Esophagus squamous epithelium (tissue), 5 donors: ENCODE measurements around the gene FAM83E. TPM values are rescaled to one million over a fixed set of nuclear protein-coding genes. Genes with fewer than 3 reads are reported as not detected.
"Not testable (repeated sequence)": the region's sequence is repeated elsewhere in the genome, so short reads cannot be mapped to it uniquely, and the experiment has no call there.

ENCODE experiments used
- DNase-seq: peaks from one replicate; lab custom pipeline; 2025; lab: John Stamatoyannopoulos, UW
- H3K27ac ChIP-seq, 4 donors: fragments of 200-600 bp; sonication (generic); one replicate each; pipeline ENCODE4 v1.5.1; 2016 to 2019; ENCODE audit warnings: mild to moderate bottlenecking in 1 of 4
- H3K27me3 ChIP-seq, 4 donors: fragments of 200-600 bp; sonication (generic); 1 replicate in 3 of 4; 2 replicates in 1 of 4; pipeline versions ENCODE4 v1.5.1 to v1.6.0; 2017 to 2021; ENCODE audit warnings: antibody characterized with exemption in 1 of 4
- H3K36me3 ChIP-seq, 3 donors: fragments of 200-600 bp; sonication (generic); one replicate each; pipeline ENCODE4 v1.5.1; 2016 to 2019
- H3K4me1 ChIP-seq, 3 donors: fragments of 200-600 bp; sonication (generic); one replicate each; pipeline ENCODE4 v1.5.1; 2017 to 2019
- H3K4me3 ChIP-seq, 4 donors: fragments of 200-600 bp; sonication (generic); 1 replicate in 3 of 4; 2 replicates in 1 of 4; pipeline ENCODE4 v1.5.1; 2016 to 2019; ENCODE audit warnings: mild to moderate bottlenecking in 2 of 4, moderate library complexity in 1 of 4
- H3K9me3 ChIP-seq, 3 donors: fragments of 200-600 bp; sonication (generic); one replicate each; pipeline ENCODE4 v1.5.1; 2016 to 2019
- CTCF ChIP-seq, 6 experiments: fragments of 450-650 bp in 4 of 6; fragments of 200-600 bp in 2 of 6; sonication (generic) in 2 of 6; IDR thresholded peaks; one replicate each; pipeline ENCODE4 v1.5.1; 2016 to 2019; ENCODE audit warnings: antibody characterized with exemption in 6 of 6, mild to moderate bottlenecking in 4 of 6, moderate library complexity in 4 of 6
- POLR2A ChIP-seq, 4 donors: fragments of 450-650 bp; IDR thresholded peaks; one replicate each; pipeline ENCODE4 v1.6.1; 2017; ENCODE audit warnings: antibody characterized with exemption in 4 of 4, mild to moderate bottlenecking in 4 of 4, moderate library complexity in 3 of 4
- WGBS, 2 donors: methylation state at CpG; one replicate each; pipeline ENCODE4 v1.1.5; 2018; 5-methylcytosine and 5-hydroxymethylcytosine counted together
- intact Hi-C: fragments of 100-400 bp; cut with DNase I; formaldehyde crosslinking; loops from one replicate; pipeline ENCODE4 v1.15.0; 2022
- total RNA-seq, 4 donors: library from RNA; depleted of rRNA; stranded (reverse); fragments of >200 nt; gene quantifications; one replicate each; pipeline ENCODE4 v1.1.0, GENCODE V29; 2016
- donor health status: DM: yes; HTN: yes; CAD: no.

Gene FAM83E
- total RNA-seq, 4 donors from 2014 or later: 3.1 to 12.3 (median 8.6) TPM

GRCh38 chr19:48582168-48582567 is 32.7 kb downstream of the FAM83E start:
- DNase-seq: no peak
- intact Hi-C loops: no loop called here

GRCh38 chr19:48578891-48579290 is 36.0 kb downstream of the FAM83E start:
- intact Hi-C loops: no loop called here

More at GRCh38 chr19:48582168-48582567, 32.7 kb downstream of the FAM83E start:
- Histone ChIP-seq H3K27me3 (no peaks in the 10 kb centered on the region), H3K36me3 (peaks cover 0 to 40% (median 0%) of the 10 kb centered on the region in 3 donors), H3K27ac (peak overlapping the region; percentile 49 to 80 (median 71)), H3K4me1 (peaks cover 7 to 41% (median 18%) of the 10 kb centered on the region in 3 donors), H3K4me3 (no peak overlapping the region), H3K9me3 (no peaks in the 10 kb centered on the region)
- WGBS, 2 donors: 37 to 58% methylated on average over 2 of the region's 2 CpGs
- TF ChIP-seq CTCF (IDR thresholded peaks at IDR 0.05) (no peak), POLR2A (IDR thresholded peaks at IDR 0.05) (no peak)

GRCh38 chr19:48577908-48578307 is 37.0 kb downstream of the FAM83E start:
- peaks cover 0 to 49% (median 0%) of the 10 kb centered on the region in 3 donors for H3K36me3 ChIP-seq
- H3K27me3 ChIP-seq, H3K9me3 ChIP-seq, DNase-seq, intact Hi-C loops, H3K27ac ChIP-seq, H3K4me3 ChIP-seq: not testable (repeated sequence)
- 86 to 97% methylated on average over 7 of the region's 7 CpGs for WGBS, 2 donors
- peaks cover 0 to 33% (median 9%) of the 10 kb centered on the region in 3 donors for H3K4me1 ChIP-seq

More at GRCh38 chr19:48578891-48579290, 36.0 kb downstream of the FAM83E start:
- H3K4me3 ChIP-seq: no peak overlapping the region
- DNase-seq: no peak
- 45 to 53% methylated on average over 3 of the region's 3 CpGs for WGBS, 2 donors
- TF ChIP-seq POLR2A (IDR thresholded peaks at IDR 0.05): no peak
- no peak for TF ChIP-seq CTCF (IDR thresholded peaks at IDR 0.05)
- H3K27me3 ChIP-seq: no peaks in the 10 kb centered on the region
- H3K36me3 ChIP-seq: peaks cover 0 to 49% (median 0%) of the 10 kb centered on the region in 3 donors
- no peaks in the 10 kb centered on the region for H3K9me3 ChIP-seq
- H3K27ac ChIP-seq: no peak overlapping the region
- H3K4me1 ChIP-seq: peaks cover 4 to 34% (median 15%) of the 10 kb centered on the region in 3 donors

GRCh38 chr19:48575931-48576622 is 38.8 kb downstream of the FAM83E start:
- H3K4me1 ChIP-seq: peaks cover 0 to 34% (median 6%) of the 10 kb centered on the region in 3 donors
- WGBS, 2 donors: 80 to 84% methylated on average over 20 of the region's 23 CpGs
- intact Hi-C loops: no loop called here
- no peak overlapping the region for H3K27ac ChIP-seq
- no peaks in the 10 kb centered on the region for H3K9me3 ChIP-seq
- H3K36me3 ChIP-seq: peaks cover 0 to 49% (median 0%) of the 10 kb centered on the region in 3 donors
- no peak for DNase-seq
- H3K4me3 ChIP-seq: no peak overlapping the region
- no peaks in the 10 kb centered on the region for H3K27me3 ChIP-seq
- no peak for TF ChIP-seq CTCF (IDR thresholded peaks at IDR 0.05)
- no peak for TF ChIP-seq POLR2A (IDR thresholded peaks at IDR 0.05)

- no peak overlapping the region for H3K27ac ChIP-seq
- intact Hi-C loops: no loop called here
- DNase-seq: no peak
- no peaks in the 10 kb centered on the region for H3K27me3 ChIP-seq
- H3K36me3 ChIP-seq: peaks cover 0 to 21% (median 0%) of the 10 kb centered on the region in 3 donors
- TF ChIP-seq POLR2A (IDR thresholded peaks at IDR 0.05) (no peak), CTCF (IDR thresholded peaks at IDR 0.05) (no peak)
- no peak overlapping the region for H3K4me3 ChIP-seq
- H3K9me3 ChIP-seq: no peaks in the 10 kb centered on the region
- H3K4me1 ChIP-seq: peaks cover 5 to 61% (median 13%) of the 10 kb centered on the region in 3 donors
- WGBS, 2 donors: 65 to 68% methylated on average over 11 to 12 of the region's 12 CpGs
Observed at GRCh38 chr19:48573163-48573505, 41.7 kb downstream of the FAM83E start.
